ENCODE results near the gene PDHX. TPM values are rescaled to one million over a fixed set of nuclear protein-coding genes. Genes with fewer than 3 reads are reported as not detected.

PDHX gene
- total RNA-seq, 2 experiments from 2014 or later = 17.3 to 17.4 TPM

- ChIA-PET POLR2A (interaction anchor here (0.7 kb wide), 1 partner anchor 16 kb away, joined by 3 read pairs; no protein-coding TSS in a partner anchor), CTCF (interaction anchor here (3.1 kb wide), 1 partner anchor 97 kb away, joined by 13 read pairs; the partner anchor contains the start of gene CD44)
- intact Hi-C loops (cut with DNase I, micrococcal nuclease) = loop anchor here in 1 of 2 experiments (10.0 kb wide), 1 partner anchor 622 kb away; the partner anchor contains the start of gene TRIM44
- Mint-ChIP-seq H3K27ac (peak overlapping the region; percentile 92), H3K4me1 (ENCODE audit: low read depth) (peaks cover 90% of the 10 kb centered on the region), H3K4me3 (no peak overlapping the region), H3K36me3 (ENCODE audit: low read depth) (no peaks in the 10 kb centered on the region), H3K9me3 (peaks cover 5% of the 10 kb centered on the region), H3K27me3 (no peaks in the 10 kb centered on the region)
- Histone ChIP-seq H3K4me1 (ENCODE audit: insufficient read depth, low read length) (peaks cover 67% of the 10 kb centered on the region), H3K27ac (ENCODE audit: low read depth in 1 of 2, low read length in 2 of 2) (no peak overlapping the region), H3K4me3 (ENCODE audit: low read length) (no peak overlapping the region), H3K27me3 (ENCODE audit: control insufficient read depth in 1 of 2, insufficient read depth in 2 of 2, low read length in 2 of 2) (no peaks in the 10 kb centered on the region), H3K9me3 (ENCODE audit: control insufficient read depth in 1 of 2, insufficient read depth in 1 of 2, low read length in 2 of 2) (no peaks in the 10 kb centered on the region), H3K36me3 (ENCODE audit: insufficient read depth, low read length) (no peaks in the 10 kb centered on the region)
- TF ChIP-seq CTCF (IDR thresholded peaks at IDR 0.05) = no peak
- ATAC-seq (ENCODE audit: poor library complexity) (no peak), DNase-seq (no peak)
These were observed 126.5 kb downstream of the PDHX start for GRCh38 chr11:35042913-35043312.

- no peaks in the 10 kb centered on the region for H3K9me3 ChIP-seq (ENCODE audit: control insufficient read depth in 1 of 2, insufficient read depth in 1 of 2, low read length in 2 of 2)
- peak overlapping the region; percentile 92 for H3K27ac Mint-ChIP-seq
- POLR2A ChIA-PET = interaction anchor here (1.1 to 3.3 kb wide), 7 partner anchors 21 to 121 kb away, joined by 3 to 34 read pairs (median 4); partner anchors contain the start of gene CD44
These were observed 127.5 kb downstream of the PDHX start for GRCh38 chr11:35043936-35044335.

GRCh38 chr11:35045236-35045820 lies 128.9 kb downstream of the PDHX start:
- TF ChIP-seq CTCF (IDR thresholded peaks at IDR 0.05) = no peak
- Histone ChIP-seq H3K36me3 (ENCODE audit: insufficient read depth, low read length) (no peaks in the 10 kb centered on the region), H3K27me3 (ENCODE audit: control insufficient read depth in 1 of 2, insufficient read depth in 2 of 2, low read length in 2 of 2) (no peaks in the 10 kb centered on the region), H3K27ac (ENCODE audit: low read depth in 1 of 2, low read length in 2 of 2) (peak overlapping the region; percentile 93 to 96), H3K4me3 (ENCODE audit: low read length) (peak overlapping the region; percentile 21), H3K9me3 (ENCODE audit: control insufficient read depth in 1 of 2, insufficient read depth in 1 of 2, low read length in 2 of 2) (no peaks in the 10 kb centered on the region), H3K4me1 (ENCODE audit: insufficient read depth, low read length) (peaks cover 86% of the 10 kb centered on the region)
- ATAC-seq (ENCODE audit: poor library complexity) (peak; percentile 61), DNase-seq (peak; percentile 62 to 98 (median 70))
- peak overlapping the region; percentile 92 for H3K27ac Mint-ChIP-seq
- H3K36me3 Mint-ChIP-seq (ENCODE audit: low read depth) = no peaks in the 10 kb centered on the region
- ChIA-PET CTCF (interaction anchor here (0.8 to 3.1 kb wide), 8 partner anchors 15 to 101 kb away, joined by 3 to 13 read pairs (median 5); partner anchors contain the start of gene CD44), POLR2A (interaction anchor here (0.6 to 3.3 kb wide), 23 partner anchors 12 to 286 kb away, joined by 3 to 34 read pairs (median 4); partner anchors contain the start of genes APIP, CD44 and PDHX)
- H3K9me3 Mint-ChIP-seq = peaks cover 5% of the 10 kb centered on the region
- H3K4me1 Mint-ChIP-seq (ENCODE audit: low read depth) = peaks cover 96% of the 10 kb centered on the region
- peak overlapping the region; percentile 91 for H3K4me3 Mint-ChIP-seq
- no peaks in the 10 kb centered on the region for H3K27me3 Mint-ChIP-seq
- intact Hi-C loops (cut with DNase I, micrococcal nuclease) = loop anchor here (1.0 to 10.0 kb wide), 3 partner anchors 33 to 619 kb away; partner anchors contain the start of gene TRIM44 (in 1 of the 2)

More at GRCh38 chr11:35043936-35044335, 127.5 kb downstream of the PDHX start:
- ATAC-seq (ENCODE audit: poor library complexity) (no peak), DNase-seq (peak in 2 of 14 experiments; percentile 51 to 59)
- H3K4me3 ChIP-seq (ENCODE audit: low read length) = no peak overlapping the region
- no peak for TF ChIP-seq CTCF (IDR thresholded peaks at IDR 0.05)
- H3K36me3 ChIP-seq (ENCODE audit: insufficient read depth, low read length) = no peaks in the 10 kb centered on the region
- Mint-ChIP-seq H3K36me3 (ENCODE audit: low read depth) (no peaks in the 10 kb centered on the region), H3K9me3 (peaks cover 5% of the 10 kb centered on the region), H3K4me1 (ENCODE audit: low read depth) (peaks cover 93% of the 10 kb centered on the region), H3K4me3 (no peak overlapping the region), H3K27me3 (no peaks in the 10 kb centered on the region)
- CTCF ChIA-PET = interaction anchor here (0.8 to 3.1 kb wide), 5 partner anchors 15 to 194 kb away, joined by 3 to 13 read pairs (median 3); partner anchors contain the start of gene CD44
- H3K4me1 ChIP-seq (ENCODE audit: insufficient read depth, low read length) = peaks cover 75% of the 10 kb centered on the region
- peak overlapping the region in 1 of 2 donors; percentile 9 for H3K27ac ChIP-seq (ENCODE audit: low read depth in 1 of 2, low read length in 2 of 2)
- no peaks in the 10 kb centered on the region for H3K27me3 ChIP-seq (ENCODE audit: control insufficient read depth in 1 of 2, insufficient read depth in 2 of 2, low read length in 2 of 2)
- intact Hi-C loops (cut with DNase I, micrococcal nuclease) = loop anchor here (2.0 to 10.0 kb wide), 2 partner anchors 121 to 621 kb away; partner anchors contain the start of gene TRIM44 (in 1 of the 2)

Small RNAs within 50 kb of the gene (microRNA-seq; reads per million reads assigned to microRNA genes)
- gene MIR1343 (ENCODE audit: borderline microRNAs expressed, borderline replicate concordance) = 1.2 reads per million

Other genes with a start within 250 kb of the PDHX start
- 1 to 10 TPM; 7.1 to 8.3 TPM for gene APIP, start 239 bp upstream of the PDHX start, total RNA-seq
- gene CD44, start 222.6 kb downstream of the PDHX start, total RNA-seq = 1,000 to 10,000 TPM; 1,283 to 1,330 TPM

All from CD4-positive, alpha-beta T cell (primary cell).